Measurements from ENCODE around the gene AIFM3.
"Not testable (repeated sequence)": the region's sequence is repeated elsewhere in the genome, so short reads cannot be mapped to it uniquely, and the experiment has no call there.

AIFM3 gene

GRCh38 chr22:20940904-20941385, 26.1 kb upstream of the AIFM3 start:
- DNase-seq (ENCODE audit: low spot score): no peak

GRCh38 chr22:20942203-20942902, 24.7 kb upstream of the AIFM3 start:
- not testable (repeated sequence) for DNase-seq (ENCODE audit: low spot score)

- no peak for DNase-seq (ENCODE audit: low spot score)
Observed at GRCh38 chr22:20943104-20943933, 23.7 kb upstream of the AIFM3 start.

GRCh38 chr22:20944042-20944441, 23.0 kb upstream of the AIFM3 start:
- DNase-seq (ENCODE audit: low spot score): no peak

- no peak for DNase-seq (ENCODE audit: low spot score)
Observed at GRCh38 chr22:20945578-20945934, 21.5 kb upstream of the AIFM3 start.

- DNase-seq (ENCODE audit: low spot score): no peak
Observed at GRCh38 chr22:20946080-20946986, 20.7 kb upstream of the AIFM3 start.

- no peak for DNase-seq (ENCODE audit: low spot score)
Observed at GRCh38 chr22:20946991-20947390, 20.1 kb upstream of the AIFM3 start.

- DNase-seq (ENCODE audit: low spot score): no peak
Observed at GRCh38 chr22:20948450-20948849, 18.6 kb upstream of the AIFM3 start.

GRCh38 chr22:20948989-20949388, 18.1 kb upstream of the AIFM3 start:
- DNase-seq (ENCODE audit: low spot score): no peak

- no peak for DNase-seq (ENCODE audit: low spot score)
Observed at GRCh38 chr22:20949698-20950183, 17.3 kb upstream of the AIFM3 start.

- DNase-seq (ENCODE audit: low spot score): no peak
Observed at GRCh38 chr22:20951151-20951931, 15.7 kb upstream of the AIFM3 start.

GRCh38 chr22:20951932-20952380, 15.1 kb upstream of the AIFM3 start:
- DNase-seq (ENCODE audit: low spot score): no peak

GRCh38 chr22:20952544-20953341, 14.3 kb upstream of the AIFM3 start:
- DNase-seq (ENCODE audit: low spot score): no peak

- no peak for DNase-seq (ENCODE audit: low spot score)
Observed at GRCh38 chr22:20953342-20953608, 13.8 kb upstream of the AIFM3 start.

- no peak for DNase-seq (ENCODE audit: low spot score)
Observed at GRCh38 chr22:20953668-20954500, 13.2 kb upstream of the AIFM3 start.

- no peak for DNase-seq (ENCODE audit: low spot score)
Observed at GRCh38 chr22:20955548-20955947, 11.5 kb upstream of the AIFM3 start.

- DNase-seq (ENCODE audit: low spot score): no peak
Observed at GRCh38 chr22:20956258-20957101, 10.6 kb upstream of the AIFM3 start.

GRCh38 chr22:20957102-20957682, 9.9 kb upstream of the AIFM3 start:
- DNase-seq (ENCODE audit: low spot score): no peak

All from CD4-positive, alpha-beta T cell treated with Interleukin-2 at 100 ng/mL for 4 hours (primary cell).